Measurements from ENCODE around the gene CENPF.

The CENPF gene

GRCh38 chr1:214635086-214635485 lies 32.1 kb downstream of the CENPF start:
- Histone ChIP-seq H3K36me3 (ENCODE audit: insufficient read depth, low read length) (peaks cover 100% of the 10 kb centered on the region), H4K20me1 (ENCODE audit: insufficient read depth, low read length) (peaks cover 11% of the 10 kb centered on the region), H3K9ac (ENCODE audit: low read depth, low read length) (no peak overlapping the region)

DNA sequence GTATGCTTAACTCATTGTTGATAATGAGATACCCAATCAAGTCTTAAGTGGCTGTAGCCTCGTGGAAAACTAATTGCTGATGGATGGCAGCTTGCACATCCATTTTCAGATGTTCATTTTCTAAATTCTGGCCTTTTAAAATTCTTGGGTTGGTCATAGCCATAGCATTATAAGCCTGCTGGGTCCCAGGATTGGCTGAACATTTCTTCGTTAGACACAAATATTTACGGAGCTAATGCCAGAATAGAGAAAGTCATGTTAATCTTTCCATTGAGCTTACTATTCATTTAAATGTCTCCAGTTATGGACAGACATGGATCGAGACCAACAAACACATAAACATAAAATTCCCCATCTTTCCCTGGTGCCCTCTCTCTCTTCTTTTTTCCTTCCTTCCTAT lies 32.5 kb downstream of the CENPF start:
- Histone ChIP-seq H3K79me2 (ENCODE audit: insufficient read depth, low read length) (peaks cover 12% of the 10 kb centered on the region), H3K36me3 (ENCODE audit: insufficient read depth, low read length) (peaks cover 100% of the 10 kb centered on the region)

More at GRCh38 chr1:214635086-214635485, 32.1 kb downstream of the CENPF start:
- Histone ChIP-seq H2AFZ (ENCODE audit: low read depth, low read length) (no peak overlapping the region), H3K79me2 (ENCODE audit: insufficient read depth, low read length) (peaks cover 14% of the 10 kb centered on the region), H3K27ac (ENCODE audit: low read length) (no peak overlapping the region), H3K4me3 (ENCODE audit: low read depth in 1 of 2, low read length in 2 of 2) (no peak overlapping the region), H3K4me2 (ENCODE audit: insufficient read depth, low read length) (no peak overlapping the region), H3K9me3 (ENCODE audit: insufficient read depth, low read length, severe bottlenecking) (no peaks in the 10 kb centered on the region), H3K4me1 (ENCODE audit: insufficient read depth, low read length) (no peaks in the 10 kb centered on the region; the same call in 1 of the 2 replicates), H3K27me3 (ENCODE audit: insufficient read depth, low read length, poor library complexity) (no peaks in the 10 kb centered on the region)
- ATAC-seq (ENCODE audit: insufficient read depth, low read depth) = no peak
- TF ChIP-seq, protein P1, sequence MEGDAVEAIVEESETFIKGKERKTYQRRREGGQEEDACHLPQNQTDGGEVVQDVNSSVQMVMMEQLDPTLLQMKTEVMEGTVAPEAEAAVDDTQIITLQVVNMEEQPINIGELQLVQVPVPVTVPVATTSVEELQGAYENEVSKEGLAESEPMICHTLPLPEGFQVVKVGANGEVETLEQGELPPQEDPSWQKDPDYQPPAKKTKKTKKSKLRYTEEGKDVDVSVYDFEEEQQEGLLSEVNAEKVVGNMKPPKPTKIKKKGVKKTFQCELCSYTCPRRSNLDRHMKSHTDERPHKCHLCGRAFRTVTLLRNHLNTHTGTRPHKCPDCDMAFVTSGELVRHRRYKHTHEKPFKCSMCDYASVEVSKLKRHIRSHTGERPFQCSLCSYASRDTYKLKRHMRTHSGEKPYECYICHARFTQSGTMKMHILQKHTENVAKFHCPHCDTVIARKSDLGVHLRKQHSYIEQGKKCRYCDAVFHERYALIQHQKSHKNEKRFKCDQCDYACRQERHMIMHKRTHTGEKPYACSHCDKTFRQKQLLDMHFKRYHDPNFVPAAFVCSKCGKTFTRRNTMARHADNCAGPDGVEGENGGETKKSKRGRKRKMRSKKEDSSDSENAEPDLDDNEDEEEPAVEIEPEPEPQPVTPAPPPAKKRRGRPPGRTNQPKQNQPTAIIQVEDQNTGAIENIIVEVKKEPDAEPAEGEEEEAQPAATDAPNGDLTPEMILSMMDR (IDR thresholded peaks at IDR 0.05; ENCODE audit: borderline replicate concordance, extremely low read depth, low read length, poor library complexity, severe bottlenecking) = no peak
- TF ChIP-seq EZH2 (IDR thresholded peaks at IDR 0.05; ENCODE audit: borderline replicate concordance, low read depth, low read length, severe bottlenecking) = no peak
- no peak for DNase-seq

GRCh38 chr1:214636436-214636835 lies 33.4 kb downstream of the CENPF start:
- H3K9me3 ChIP-seq (ENCODE audit: insufficient read depth, low read length, severe bottlenecking) = no peaks in the 10 kb centered on the region
- H3K4me2 ChIP-seq (ENCODE audit: insufficient read depth, low read length) = no peak overlapping the region
- no peaks in the 10 kb centered on the region for H3K27me3 ChIP-seq (ENCODE audit: insufficient read depth, low read length, poor library complexity)
- no peak overlapping the region for H3K9ac ChIP-seq (ENCODE audit: low read depth, low read length)
- H2AFZ ChIP-seq (ENCODE audit: low read depth, low read length) = no peak overlapping the region
- ATAC-seq (ENCODE audit: insufficient read depth, low read depth) (no peak), DNase-seq (no peak)
- no peaks in the 10 kb centered on the region; the same call in 1 of the 2 replicates for H3K4me1 ChIP-seq (ENCODE audit: insufficient read depth, low read length)
- H4K20me1 ChIP-seq (ENCODE audit: insufficient read depth, low read length) = peaks cover 11% of the 10 kb centered on the region
- peaks cover 12% of the 10 kb centered on the region for H3K79me2 ChIP-seq (ENCODE audit: insufficient read depth, low read length)
- peaks cover 100% of the 10 kb centered on the region for H3K36me3 ChIP-seq (ENCODE audit: insufficient read depth, low read length)
- TF ChIP-seq, protein P1 (IDR thresholded peaks at IDR 0.05; ENCODE audit: borderline replicate concordance, extremely low read depth, low read length, poor library complexity, severe bottlenecking) = no peak
- no peak for TF ChIP-seq EZH2 (IDR thresholded peaks at IDR 0.05; ENCODE audit: borderline replicate concordance, low read depth, low read length, severe bottlenecking)
- no peak overlapping the region for H3K4me3 ChIP-seq (ENCODE audit: low read depth in 1 of 2, low read length in 2 of 2)
- H3K27ac ChIP-seq (ENCODE audit: low read length) = no peak overlapping the region

More for the DNA sequence above, 32.5 kb downstream of the CENPF start:
- no peak overlapping the region for H3K27ac ChIP-seq (ENCODE audit: low read length)
- no peak overlapping the region for H2AFZ ChIP-seq (ENCODE audit: low read depth, low read length)
- DNase-seq (no peak), ATAC-seq (ENCODE audit: insufficient read depth, low read depth) (no peak)
- TF ChIP-seq EZH2 (IDR thresholded peaks at IDR 0.05; ENCODE audit: borderline replicate concordance, low read depth, low read length, severe bottlenecking) = no peak
- TF ChIP-seq, protein P1 (IDR thresholded peaks at IDR 0.05; ENCODE audit: borderline replicate concordance, extremely low read depth, low read length, poor library complexity, severe bottlenecking) = no peak
- H3K9ac ChIP-seq (ENCODE audit: low read depth, low read length) = no peak overlapping the region
- no peaks in the 10 kb centered on the region for H3K27me3 ChIP-seq (ENCODE audit: insufficient read depth, low read length, poor library complexity)
- peaks cover 11% of the 10 kb centered on the region for H4K20me1 ChIP-seq (ENCODE audit: insufficient read depth, low read length)
- H3K4me1 ChIP-seq (ENCODE audit: insufficient read depth, low read length) = no peaks in the 10 kb centered on the region; the same call in 1 of the 2 replicates
- H3K9me3 ChIP-seq (ENCODE audit: insufficient read depth, low read length, severe bottlenecking) = no peaks in the 10 kb centered on the region
- H3K4me3 ChIP-seq (ENCODE audit: low read depth in 1 of 2, low read length in 2 of 2) = no peak overlapping the region
- H3K4me2 ChIP-seq (ENCODE audit: insufficient read depth, low read length) = no peak overlapping the region
